GM19351 (cell line): ENCODE data around the gene OSBPL6.
"Not testable (repeated sequence)": the region's sequence is repeated elsewhere in the genome, so short reads cannot be mapped to it uniquely, and the experiment has no call there.

Source experiments
- ATAC-seq: cut with Tn5 transposase; IDR thresholded peaks from one replicate; pipeline ENCODE4 v1.9.1; 2021; ENCODE audit warnings: mild to moderate bottlenecking, moderate library complexity; ENCODE audit not compliant: unreplicated experiment

The OSBPL6 gene

DNA sequence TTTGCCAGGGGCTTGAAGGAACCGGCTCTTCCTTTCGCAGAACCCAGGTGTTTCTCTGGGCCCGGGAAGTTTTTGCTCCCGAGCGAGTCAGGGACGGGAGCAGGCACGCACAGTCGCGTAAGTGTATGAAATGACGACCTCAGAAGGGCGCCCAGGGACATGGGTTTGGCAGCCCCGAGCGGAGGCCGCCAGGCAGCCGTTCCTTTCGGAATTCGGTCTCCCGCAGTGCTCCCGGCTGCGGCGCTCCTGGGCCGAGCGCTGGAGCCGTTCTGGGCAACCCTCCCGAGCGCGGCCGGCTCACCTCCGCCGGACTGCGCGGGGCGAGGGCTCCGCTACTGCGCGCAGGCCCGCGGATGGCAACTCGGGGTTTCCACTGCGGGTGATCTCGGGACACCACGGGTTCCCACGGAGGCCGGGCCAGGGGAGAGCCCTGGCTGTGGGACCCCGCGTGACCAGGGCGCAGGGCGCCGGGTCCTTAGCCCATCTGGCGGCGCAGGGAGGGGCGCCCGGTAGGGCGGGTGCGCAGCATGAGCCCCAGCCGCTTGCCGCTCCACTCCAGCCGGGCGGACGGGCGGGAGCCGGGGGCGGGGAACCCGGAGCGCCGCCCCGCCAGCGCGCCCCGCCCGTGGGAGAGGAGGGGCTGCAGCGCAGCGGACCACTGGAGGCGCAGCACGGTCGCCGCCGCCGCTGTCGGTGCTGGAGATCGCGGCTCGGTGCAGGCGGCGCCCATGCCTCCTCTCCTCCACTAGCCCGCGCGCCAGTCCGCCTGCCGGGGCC is at the start of gene OSBPL6:
OSBPL6 (plus strand) TSS at position 690 of the 777 bp plus-strand sequence. CDS start 111,673 bp downstream, outside the sequence.
- peak; percentile 87 for ATAC-seq

DNA sequence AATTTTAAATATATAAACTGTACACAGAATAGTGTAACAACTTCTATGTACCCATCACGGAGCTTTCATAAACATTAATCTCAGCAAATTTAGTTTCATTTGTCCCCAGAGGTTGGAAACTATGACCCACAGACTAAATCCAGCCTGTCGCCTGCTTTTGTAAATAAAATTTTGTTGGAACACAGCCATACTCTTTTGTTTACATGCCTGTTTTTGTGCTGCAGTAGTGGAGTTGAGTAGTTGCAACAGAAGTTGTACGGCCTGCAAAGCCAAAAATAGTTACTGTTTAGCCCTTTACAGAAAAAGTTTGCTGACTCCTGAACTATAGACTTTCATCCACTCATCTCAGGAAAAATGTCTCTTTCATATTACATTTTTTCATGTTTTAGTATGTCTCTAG is 42.3 kb upstream of the OSBPL6 start:
- ATAC-seq: no peak

- no peak for ATAC-seq
Observed at GRCh38 chr2:178152542-178152941, 41.8 kb upstream of the OSBPL6 start.

DNA sequence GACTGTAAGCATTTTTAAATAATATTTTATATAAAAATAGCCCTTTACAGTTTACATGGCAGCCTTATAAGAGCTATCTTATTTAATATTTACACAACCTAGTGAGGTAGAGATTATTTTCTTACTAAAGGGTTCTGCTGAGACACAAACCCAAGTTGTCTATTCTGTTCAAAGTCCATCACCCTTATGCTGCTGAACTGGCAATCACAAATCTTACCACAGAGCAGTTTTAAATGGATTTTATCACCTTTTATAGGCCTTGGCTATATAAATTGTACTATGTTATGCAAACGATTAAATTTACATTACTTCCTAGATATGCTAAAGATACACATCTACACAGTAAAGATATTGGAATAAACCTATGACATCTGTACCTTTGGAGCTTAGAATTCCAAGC is 41.3 kb upstream of the OSBPL6 start:
- ATAC-seq: no peak

DNA sequence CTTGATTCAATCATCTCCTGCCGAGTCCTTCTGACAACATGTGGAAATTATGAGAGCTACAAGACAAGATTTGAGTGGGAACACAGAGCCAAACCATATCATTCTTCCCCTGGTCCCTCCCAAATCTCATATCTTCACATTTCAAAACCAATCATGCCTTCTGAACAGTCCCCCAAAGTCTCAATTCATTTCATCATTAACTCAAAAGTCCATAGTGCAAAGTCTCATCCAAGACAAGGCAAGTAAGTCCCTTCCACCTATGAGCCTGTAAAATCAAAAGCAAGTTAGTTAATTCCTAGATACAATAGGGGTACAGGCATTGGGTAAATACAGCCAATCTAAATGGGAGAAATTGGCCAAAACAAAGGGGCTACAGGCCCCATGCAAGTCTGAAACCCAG is 40.4 kb upstream of the OSBPL6 start:
- not testable (repeated sequence) for ATAC-seq

- no peak for ATAC-seq
Observed at GRCh38 chr2:178155524-178155923, 38.8 kb upstream of the OSBPL6 start.

- ATAC-seq: no peak
Observed at GRCh38 chr2:178157574-178157973, 36.7 kb upstream of the OSBPL6 start.

DNA sequence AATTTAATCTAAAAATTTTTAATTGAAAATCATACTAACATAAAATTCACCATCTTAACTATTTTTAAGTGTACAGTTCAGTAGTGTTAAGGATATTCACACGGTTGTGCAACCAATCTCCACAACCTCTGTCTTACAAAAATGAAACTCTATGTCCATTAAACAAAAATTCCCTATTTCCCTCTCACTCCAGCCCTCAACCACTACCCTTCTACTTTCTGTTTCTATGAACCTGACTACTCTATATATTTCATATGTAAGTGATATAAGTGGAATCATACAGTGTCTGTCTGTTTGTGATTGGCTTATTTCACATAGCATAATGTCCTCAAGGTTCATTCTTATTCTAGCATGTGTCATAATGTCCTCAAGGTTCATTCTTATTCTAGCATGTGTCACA is 34.3 kb upstream of the OSBPL6 start:
- ATAC-seq: no peak

DNA sequence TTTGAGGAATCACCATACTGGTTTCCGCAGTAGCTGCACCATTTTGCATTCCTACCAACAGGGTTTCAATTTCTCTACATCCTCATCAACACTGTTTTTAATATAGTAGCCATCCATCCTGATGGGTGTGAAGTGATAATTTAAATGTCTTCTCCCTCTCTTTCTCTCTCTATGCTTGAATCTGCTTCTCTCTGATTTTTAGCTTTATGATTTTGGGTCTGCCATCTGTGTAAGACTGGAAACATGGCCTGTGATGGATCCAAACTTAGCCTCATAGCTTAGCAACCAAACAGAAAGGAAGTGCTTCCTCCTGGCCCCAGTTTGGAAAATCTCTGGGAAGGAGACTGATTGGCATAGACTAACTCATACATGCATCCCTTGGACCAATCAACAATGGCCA is 33.7 kb upstream of the OSBPL6 start:
- ATAC-seq: no peak

DNA sequence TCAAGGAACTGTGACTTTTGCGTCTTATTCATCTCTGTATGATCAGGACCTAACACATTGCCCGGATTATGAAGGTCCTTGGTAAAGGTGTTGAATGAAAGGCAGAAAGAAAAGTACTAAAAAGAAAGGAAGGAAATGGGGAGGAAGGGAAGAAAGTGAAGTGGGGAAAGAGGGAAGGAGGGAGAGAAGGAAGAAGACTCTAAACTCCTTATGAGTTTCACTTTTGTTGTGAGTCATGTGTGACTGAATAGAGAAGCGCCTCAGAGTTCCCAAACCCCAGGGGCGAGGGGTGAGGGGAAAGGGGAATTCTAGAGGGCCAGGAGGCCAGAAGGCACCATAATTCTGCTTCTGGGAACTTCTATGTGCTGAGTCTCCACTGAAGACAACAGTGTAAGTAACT is 30.9 kb upstream of the OSBPL6 start:
- no peak for ATAC-seq

- ATAC-seq: no peak
Observed at GRCh38 chr2:178163911-178164310, 30.4 kb upstream of the OSBPL6 start.

DNA sequence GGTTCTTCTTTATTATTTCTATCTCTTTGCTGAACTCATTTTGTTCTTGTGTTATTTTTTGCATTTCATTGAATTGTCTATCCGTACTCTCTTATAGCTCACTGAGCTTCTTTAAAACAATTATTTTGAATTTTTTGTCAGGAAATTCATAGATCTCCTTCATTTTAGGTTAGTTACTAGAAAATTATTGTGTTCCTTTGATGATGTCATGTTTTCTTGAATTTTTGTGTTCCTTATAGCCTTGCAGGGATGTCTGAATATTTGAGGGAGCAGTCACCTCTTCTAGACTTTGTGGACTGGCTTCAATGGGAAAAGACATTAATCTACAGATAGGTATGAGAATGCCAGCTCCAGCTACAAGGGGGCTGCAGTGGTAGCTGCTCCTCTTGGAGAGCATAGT is 20.7 kb upstream of the OSBPL6 start:
- ATAC-seq: no peak

DNA sequence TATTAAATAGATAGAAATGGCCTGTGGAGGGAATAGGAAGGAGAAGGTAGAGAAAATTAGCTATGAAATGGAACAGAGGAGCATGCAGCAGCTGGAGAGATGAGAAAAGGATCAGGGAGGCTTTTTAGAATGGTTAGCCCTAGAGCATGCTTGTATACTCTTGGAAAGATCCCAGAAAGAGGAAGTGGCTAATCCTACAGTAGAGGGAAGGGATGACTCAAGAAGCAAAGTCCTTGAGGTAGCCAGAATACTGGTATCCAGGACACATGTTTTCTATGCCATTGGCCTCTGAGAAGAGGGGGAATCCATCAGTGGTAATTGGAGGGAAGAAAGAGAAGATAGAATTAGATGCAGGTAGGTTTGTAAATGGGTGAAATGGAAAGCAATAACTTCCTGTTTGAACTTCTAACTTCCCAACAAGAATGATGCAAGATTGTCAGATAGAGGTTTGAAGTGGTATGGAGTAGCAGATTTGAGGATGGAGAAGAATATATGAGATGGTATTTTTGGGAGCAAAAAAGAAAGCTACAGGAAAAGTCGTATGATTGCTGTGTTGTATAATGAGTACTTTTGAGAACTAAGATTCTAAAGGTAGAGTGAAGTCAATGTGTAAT is 17.1 kb upstream of the OSBPL6 start:
- no peak for ATAC-seq

- not testable (repeated sequence) for ATAC-seq
Observed at GRCh38 chr2:178180648-178181047, 13.7 kb upstream of the OSBPL6 start.

GRCh38 chr2:178187861-178188260 is 6.5 kb upstream of the OSBPL6 start:
- ATAC-seq: no peak

GRCh38 chr2:178188466-178188865 is 5.8 kb upstream of the OSBPL6 start:
- ATAC-seq: no peak

- ATAC-seq: no peak
Observed at GRCh38 chr2:178191004-178191508, 3.3 kb upstream of the OSBPL6 start.

- no peak for ATAC-seq
Observed at GRCh38 chr2:178191511-178191910, 2.8 kb upstream of the OSBPL6 start.

GRCh38 chr2:178193496-178193822 is 853 bp upstream of the OSBPL6 start:
- ATAC-seq: no peak

- peak; percentile 17 for ATAC-seq
Observed at GRCh38 chr2:178194600-178195389, 483 bp downstream of the OSBPL6 start.

DNA sequence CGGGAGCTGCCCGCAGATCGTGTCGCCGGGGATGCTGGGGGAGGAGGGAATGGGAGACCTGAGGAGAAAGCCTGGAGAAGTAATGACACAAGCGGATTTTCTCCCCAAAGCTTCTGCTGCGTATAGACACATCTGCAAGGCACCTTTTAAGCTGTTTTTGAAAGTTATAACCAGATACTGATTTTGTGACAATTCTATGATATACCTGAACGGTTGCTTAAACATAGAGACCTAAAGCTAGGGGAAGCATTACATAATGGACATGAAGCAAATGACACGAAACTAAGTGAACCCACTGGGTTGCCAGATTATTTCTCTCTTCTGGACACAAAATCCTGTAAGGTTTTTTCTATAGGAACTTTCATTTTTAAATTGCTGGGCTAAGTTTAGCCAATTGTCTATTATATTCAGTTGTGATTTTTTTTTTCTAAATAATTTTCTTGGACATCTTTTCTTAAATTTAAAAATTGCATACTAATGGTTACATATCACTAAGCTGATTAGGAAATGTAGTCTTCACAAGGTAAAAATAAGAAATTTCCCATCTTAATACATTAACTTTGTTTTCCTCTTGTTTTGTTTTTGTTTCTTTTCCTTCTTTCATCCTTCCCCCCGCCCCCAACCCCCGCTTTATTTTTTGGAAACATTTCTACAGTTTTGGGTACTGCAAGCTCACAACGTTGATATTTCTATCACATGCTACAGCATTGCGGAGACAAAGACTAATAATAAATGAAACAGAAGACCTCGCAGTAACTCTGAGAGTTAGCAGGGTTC is 1.3 kb downstream of the OSBPL6 start:
- ATAC-seq: no peak
